ENCODE results near the gene ALOXE3.

The ALOXE3 gene

GRCh38 chr17:8046929-8047768 lies 71.2 kb downstream of the ALOXE3 start:
- DNase-seq (ENCODE audit: extremely low read depth, low read depth) = no peak
- no peak overlapping the region for H3K4me3 ChIP-seq (replicated peaks; ENCODE audit: low read depth, low read length)
- no peak for TF ChIP-seq CTCF (IDR thresholded peaks at IDR 0.05; ENCODE audit: low read depth, low read length, missing control alignments)

- no peak for TF ChIP-seq CTCF (IDR thresholded peaks at IDR 0.05; ENCODE audit: low read depth, low read length, missing control alignments)
- DNase-seq (ENCODE audit: extremely low read depth, low read depth) = no peak
- H3K4me3 ChIP-seq (replicated peaks; ENCODE audit: low read depth, low read length) = no peak overlapping the region
These were observed 71.9 kb downstream of the ALOXE3 start for GRCh38 chr17:8046306-8046928.

All from HFF-Myc (cell line).